ENCODE measurements around the gene TMEM35B. TPM values are rescaled to one million over a fixed set of nuclear protein-coding genes. Genes with fewer than 3 reads are reported as not detected.
"Not testable (repeated sequence)": the region's sequence is repeated elsewhere in the genome, so short reads cannot be mapped to it uniquely, and the experiment has no call there.

TMEM35B gene
- total and polyA plus RNA-seq, 9 of the 15 experiments (the other 6 are each of a cell fraction or from before 2014, with no cell fraction given) = 11.4 to 142 (median 21.4) TPM

GRCh38 chr1:34968297-34968696, 16.9 kb downstream of the TMEM35B start:
- DNase-seq (ENCODE audit: extremely low read depth in 1 of 4, low spot score in 3 of 4); H3K4me3 ChIP-seq; H3K4me2 ChIP-seq (ENCODE audit: insufficient read depth, low read length); intact Hi-C loops (cut with micrococcal nuclease); H3K4me1 ChIP-seq (replicated peaks in 1 of 2; ENCODE audit: control insufficient read depth in 2 of 2, insufficient read depth in 2 of 2, low read length in 2 of 2); FAIRE-seq; H3K79me2 ChIP-seq (ENCODE audit: control insufficient read depth, insufficient read depth, low read length); BruUV-seq (replicated peaks); H4K20me1 ChIP-seq (replicated peaks; ENCODE audit: control insufficient read depth, insufficient read depth, low read length); in situ Hi-C loops (cut with MboI); H3K9me1 ChIP-seq (ENCODE audit: control insufficient read depth, insufficient read depth, low read length); H3K27ac ChIP-seq (ENCODE audit: extremely low read depth, low read depth, low read length); ATAC-seq; H3K36me3 ChIP-seq (ENCODE audit: control insufficient read depth, insufficient read depth, low read length); H3K9me3 ChIP-seq (replicated peaks; ENCODE audit: control insufficient read depth, insufficient read depth, low read depth, low read length); H3K9ac ChIP-seq (ENCODE audit: insufficient read depth in 1 of 2, low read depth in 2 of 2, low read length in 2 of 2); H2AFZ ChIP-seq (ENCODE audit: low read depth, low read length); CTCF ChIA-PET (ENCODE audit: low intra/inter-chr PET ratio): not testable (repeated sequence)
- 5% methylated on average over 2 of the region's 3 CpGs for WGBS (ENCODE audit: insufficient coverage, low coverage, missing lambda C conversion rate)
- POLR2A ChIA-PET = interaction anchor here (0.6 kb wide), 1 partner anchor 8 kb away, joined by 3 read pairs; no protein-coding TSS in a partner anchor
- peaks cover 2 to 17% of the 10 kb centered on the region in 2 experiments; a peak in 1 of 5 replicates for H3K27me3 ChIP-seq (ENCODE audit: control insufficient read depth in 2 of 2, insufficient read depth in 2 of 2, low read length in 2 of 2)

GRCh38 chr1:34967672-34968071, 17.5 kb downstream of the TMEM35B start:
- intact Hi-C loops (cut with micrococcal nuclease); H3K9me3 ChIP-seq (replicated peaks; ENCODE audit: control insufficient read depth, insufficient read depth, low read depth, low read length); ATAC-seq; H3K36me3 ChIP-seq (ENCODE audit: control insufficient read depth, insufficient read depth, low read length); in situ Hi-C loops (cut with MboI); H3K79me2 ChIP-seq (ENCODE audit: control insufficient read depth, insufficient read depth, low read length); H3K9ac ChIP-seq (ENCODE audit: insufficient read depth in 1 of 2, low read depth in 2 of 2, low read length in 2 of 2); H3K4me3 ChIP-seq; DNase-seq (ENCODE audit: extremely low read depth in 1 of 4, low spot score in 3 of 4); H3K9me1 ChIP-seq (ENCODE audit: control insufficient read depth, insufficient read depth, low read length); H4K20me1 ChIP-seq (replicated peaks; ENCODE audit: control insufficient read depth, insufficient read depth, low read length); H3K4me1 ChIP-seq (replicated peaks in 1 of 2; ENCODE audit: control insufficient read depth in 2 of 2, insufficient read depth in 2 of 2, low read length in 2 of 2); H2AFZ ChIP-seq (ENCODE audit: low read depth, low read length); H3K27ac ChIP-seq (ENCODE audit: extremely low read depth, low read depth, low read length); CTCF ChIA-PET (ENCODE audit: low intra/inter-chr PET ratio); BruUV-seq (replicated peaks); FAIRE-seq; H3K4me2 ChIP-seq (ENCODE audit: insufficient read depth, low read length): not testable (repeated sequence)
- peaks cover 4 to 12% of the 10 kb centered on the region in 2 experiments; a peak in 2 of 5 replicates for H3K27me3 ChIP-seq (ENCODE audit: control insufficient read depth in 2 of 2, insufficient read depth in 2 of 2, low read length in 2 of 2)
- POLR2A ChIA-PET = interaction anchor here (0.6 kb wide), 1 partner anchor 8 kb away, joined by 3 read pairs; no protein-coding TSS in a partner anchor
- 55% methylated on average over 6 of the region's 36 CpGs for WGBS (ENCODE audit: insufficient coverage, low coverage, missing lambda C conversion rate)
